Measurements from ENCODE around the gene RBM10.

RBM10 gene

GRCh38 chrX:47186096-47186740, 41.2 kb downstream of the RBM10 start:
- Histone ChIP-seq H3K27me3 (ENCODE audit: control insufficient read depth, insufficient read depth, low read length) (peaks cover 8% of the 10 kb centered on the region), H3K4me3 (ENCODE audit: low read length) (no peak overlapping the region), H3K36me3 (ENCODE audit: control insufficient read depth, insufficient read depth, low read length) (peaks cover 2% of the 10 kb centered on the region), H3K27ac (ENCODE audit: low read depth, low read length) (no peak overlapping the region), H3K4me1 (ENCODE audit: control insufficient read depth, insufficient read depth, low read length) (no peaks in the 10 kb centered on the region), H3K9ac (ENCODE audit: low read length) (no peak overlapping the region)

GRCh38 chrX:47187106-47187677, 42.2 kb downstream of the RBM10 start:
- H3K27me3 ChIP-seq (ENCODE audit: control insufficient read depth, insufficient read depth, low read length): peaks cover 5% of the 10 kb centered on the region
- no peak overlapping the region for H3K4me3 ChIP-seq (ENCODE audit: low read length)
- H3K36me3 ChIP-seq (ENCODE audit: control insufficient read depth, insufficient read depth, low read length): peaks cover 2% of the 10 kb centered on the region

GRCh38 chrX:47189906-47190305, 44.9 kb downstream of the RBM10 start:
- Histone ChIP-seq H3K9ac (ENCODE audit: low read length) (no peak overlapping the region), H3K36me3 (ENCODE audit: control insufficient read depth, insufficient read depth, low read length) (no peaks in the 10 kb centered on the region), H3K27me3 (ENCODE audit: control insufficient read depth, insufficient read depth, low read length) (peaks cover 2% of the 10 kb centered on the region), H3K27ac (ENCODE audit: low read depth, low read length) (no peak overlapping the region), H3K4me3 (ENCODE audit: low read length) (no peak overlapping the region), H3K4me1 (ENCODE audit: control insufficient read depth, insufficient read depth, low read length) (peaks cover 3% of the 10 kb centered on the region)

More at GRCh38 chrX:47187106-47187677, 42.2 kb downstream of the RBM10 start:
- Histone ChIP-seq H3K27ac (ENCODE audit: low read depth, low read length) (no peak overlapping the region), H3K9ac (ENCODE audit: low read length) (no peak overlapping the region), H3K4me1 (ENCODE audit: control insufficient read depth, insufficient read depth, low read length) (no peaks in the 10 kb centered on the region)

- Histone ChIP-seq H3K9ac (ENCODE audit: low read length) (no peak overlapping the region), H3K4me3 (ENCODE audit: low read length) (peak overlapping the region; percentile 65)
Measured at GRCh38 chrX:47190445-47191269, 45.6 kb downstream of the RBM10 start.

GRCh38 chrX:47191331-47191730, 46.3 kb downstream of the RBM10 start:
- no peak overlapping the region for H3K27ac ChIP-seq (ENCODE audit: low read depth, low read length)
- H3K4me3 ChIP-seq (ENCODE audit: low read length): peak overlapping the region; percentile 65
- H3K9ac ChIP-seq (ENCODE audit: low read length): no peak overlapping the region
- peaks cover 8% of the 10 kb centered on the region for H3K4me1 ChIP-seq (ENCODE audit: control insufficient read depth, insufficient read depth, low read length)
- H3K36me3 ChIP-seq (ENCODE audit: control insufficient read depth, insufficient read depth, low read length): no peaks in the 10 kb centered on the region
- H3K27me3 ChIP-seq (ENCODE audit: control insufficient read depth, insufficient read depth, low read length): peaks cover 2% of the 10 kb centered on the region

More at GRCh38 chrX:47190445-47191269, 45.6 kb downstream of the RBM10 start:
- H3K27me3 ChIP-seq (ENCODE audit: control insufficient read depth, insufficient read depth, low read length): peaks cover 2% of the 10 kb centered on the region
- H3K4me1 ChIP-seq (ENCODE audit: control insufficient read depth, insufficient read depth, low read length): peaks cover 3% of the 10 kb centered on the region
- no peak overlapping the region for H3K27ac ChIP-seq (ENCODE audit: low read depth, low read length)
- no peaks in the 10 kb centered on the region for H3K36me3 ChIP-seq (ENCODE audit: control insufficient read depth, insufficient read depth, low read length)

GRCh38 chrX:47191806-47192401, 46.9 kb downstream of the RBM10 start:
- H3K27ac ChIP-seq (ENCODE audit: low read depth, low read length): no peak overlapping the region
- peaks cover under 1% of the 10 kb centered on the region for H3K36me3 ChIP-seq (ENCODE audit: control insufficient read depth, insufficient read depth, low read length)
- peak overlapping the region; percentile 65 for H3K4me3 ChIP-seq (ENCODE audit: low read length)
- peaks cover 2% of the 10 kb centered on the region for H3K27me3 ChIP-seq (ENCODE audit: control insufficient read depth, insufficient read depth, low read length)
- H3K4me1 ChIP-seq (ENCODE audit: control insufficient read depth, insufficient read depth, low read length): peaks cover 14% of the 10 kb centered on the region
- H3K9ac ChIP-seq (ENCODE audit: low read length): no peak overlapping the region

GRCh38 chrX:47193475-47194193, 48.6 kb downstream of the RBM10 start, which contains the start of gene UBA1:
Gene UBA1, plus strand, starts transcription at chrX:47193829. Its CDS starts 4,974 bp downstream, at chrX:47198803.
- peaks cover 17% of the 10 kb centered on the region for H3K4me1 ChIP-seq (ENCODE audit: control insufficient read depth, insufficient read depth, low read length)
- peak within 1 kb of the TSS; percentile 74 for H3K4me3 ChIP-seq (ENCODE audit: low read length)
- peaks cover 12% of the 10 kb centered on the region for H3K36me3 ChIP-seq (ENCODE audit: control insufficient read depth, insufficient read depth, low read length)

GRCh38 chrX:47194194-47194787, 49.3 kb downstream of the RBM10 start:
- H3K4me1 ChIP-seq (ENCODE audit: control insufficient read depth, insufficient read depth, low read length): peaks cover 17% of the 10 kb centered on the region

More at GRCh38 chrX:47193475-47194193, 48.6 kb downstream of the RBM10 start, which contains the start of gene UBA1:
- Histone ChIP-seq H3K27me3 (ENCODE audit: control insufficient read depth, insufficient read depth, low read length) (no peaks in the 10 kb centered on the region), H3K27ac (ENCODE audit: low read depth, low read length) (peak within 1 kb of the TSS; percentile 96), H3K9ac (ENCODE audit: low read length) (peak within 1 kb of the TSS; percentile 81)

GRCh38 chrX:47196098-47196497, 51.1 kb downstream of the RBM10 start:
- Histone ChIP-seq H3K4me3 (ENCODE audit: low read length) (no peak overlapping the region), H3K4me1 (ENCODE audit: control insufficient read depth, insufficient read depth, low read length) (peaks cover 17% of the 10 kb centered on the region)

More at GRCh38 chrX:47194194-47194787, 49.3 kb downstream of the RBM10 start:
- Histone ChIP-seq H3K36me3 (ENCODE audit: control insufficient read depth, insufficient read depth, low read length) (peaks cover 19% of the 10 kb centered on the region), H3K27ac (ENCODE audit: low read depth, low read length) (peak overlapping the region; percentile 96), H3K9ac (ENCODE audit: low read length) (peak overlapping the region; percentile 81), H3K4me3 (ENCODE audit: low read length) (peak overlapping the region; percentile 74), H3K27me3 (ENCODE audit: control insufficient read depth, insufficient read depth, low read length) (no peaks in the 10 kb centered on the region)

GRCh38 chrX:47197526-47197925, 52.5 kb downstream of the RBM10 start:
- Histone ChIP-seq H3K4me1 (ENCODE audit: control insufficient read depth, insufficient read depth, low read length) (peaks cover 17% of the 10 kb centered on the region), H3K27me3 (ENCODE audit: control insufficient read depth, insufficient read depth, low read length) (no peaks in the 10 kb centered on the region), H3K9ac (ENCODE audit: low read length) (no peak overlapping the region), H3K4me3 (ENCODE audit: low read length) (no peak overlapping the region), H3K36me3 (ENCODE audit: control insufficient read depth, insufficient read depth, low read length) (peaks cover 47% of the 10 kb centered on the region), H3K27ac (ENCODE audit: low read depth, low read length) (no peak overlapping the region)

More at GRCh38 chrX:47196098-47196497, 51.1 kb downstream of the RBM10 start:
- peaks cover 33% of the 10 kb centered on the region for H3K36me3 ChIP-seq (ENCODE audit: control insufficient read depth, insufficient read depth, low read length)
- no peaks in the 10 kb centered on the region for H3K27me3 ChIP-seq (ENCODE audit: control insufficient read depth, insufficient read depth, low read length)
- H3K9ac ChIP-seq (ENCODE audit: low read length): no peak overlapping the region
- no peak overlapping the region for H3K27ac ChIP-seq (ENCODE audit: low read depth, low read length)

GRCh38 chrX:47198026-47198686, 53.1 kb downstream of the RBM10 start:
- Histone ChIP-seq H3K36me3 (ENCODE audit: control insufficient read depth, insufficient read depth, low read length) (peaks cover 53% of the 10 kb centered on the region), H3K4me3 (ENCODE audit: low read length) (no peak overlapping the region), H3K9ac (ENCODE audit: low read length) (no peak overlapping the region), H3K4me1 (ENCODE audit: control insufficient read depth, insufficient read depth, low read length) (peaks cover 17% of the 10 kb centered on the region), H3K27ac (ENCODE audit: low read depth, low read length) (no peak overlapping the region), H3K27me3 (ENCODE audit: control insufficient read depth, insufficient read depth, low read length) (no peaks in the 10 kb centered on the region)
